Ovary (tissue), 3 donors: ENCODE measurements around the gene DHRS7B.

Source experiments
- CTCF ChIP-seq, 3 donors: fragments of 450-650 bp in 2 of 3; fragments of 200-600 bp in 1 of 3; IDR thresholded peaks; one replicate each; pipeline versions ENCODE4 v1.5.1 to v1.8.0; 2016 to 2022; ENCODE audit warnings: antibody characterized with exemption in 3 of 3, mild to moderate bottlenecking in 1 of 3
- POLR2A ChIP-seq: fragments of 450-650 bp; IDR thresholded peaks from one replicate; pipeline ENCODE4 v1.6.1; 2017; ENCODE audit warnings: antibody characterized with exemption, mild to moderate bottlenecking, moderate library complexity
- donor health status: DM: no; HTN: no; CAD: no.

DNA sequence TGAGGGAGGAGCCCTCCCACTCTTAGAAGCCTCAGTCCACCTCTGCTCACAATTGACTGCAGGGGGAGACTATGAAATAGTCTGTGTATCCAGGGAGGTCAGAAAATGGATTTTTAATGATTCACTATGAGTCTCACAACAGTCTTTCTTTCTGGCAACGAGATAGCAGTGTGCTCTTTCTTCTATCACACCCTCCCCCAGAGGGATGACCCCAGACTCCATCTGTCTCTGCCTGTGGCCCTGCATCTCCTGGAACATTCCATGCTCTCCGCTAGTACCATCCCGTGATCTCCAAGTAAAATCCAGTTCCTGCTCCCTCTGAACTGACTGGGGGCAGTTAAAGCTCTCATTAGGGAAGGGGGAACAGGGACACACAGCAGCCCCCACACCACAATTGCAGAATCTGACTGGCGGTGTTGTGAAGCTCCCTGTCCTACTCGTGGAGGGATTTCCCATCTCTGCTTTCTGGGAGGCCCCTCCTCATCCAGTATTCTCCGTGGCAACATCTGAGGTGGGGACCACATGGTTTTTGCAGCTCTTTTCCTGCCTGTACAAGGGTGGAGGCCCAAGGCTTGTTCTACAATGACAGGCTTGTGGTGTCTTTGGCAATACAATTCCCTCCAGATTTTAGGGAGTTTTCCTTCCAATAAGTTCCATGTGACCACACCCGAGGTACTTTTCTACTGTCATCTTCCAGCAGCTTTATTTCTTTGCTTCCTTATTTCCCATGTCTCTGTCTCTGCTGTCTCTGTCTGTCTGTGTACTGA is 107.0 kb downstream of the DHRS7B start:
- TF ChIP-seq POLR2A: no peak
- TF ChIP-seq CTCF (IDR thresholded peaks at IDR 0.05): no peak
